ENCODE results near the gene NLK.

DNA sequence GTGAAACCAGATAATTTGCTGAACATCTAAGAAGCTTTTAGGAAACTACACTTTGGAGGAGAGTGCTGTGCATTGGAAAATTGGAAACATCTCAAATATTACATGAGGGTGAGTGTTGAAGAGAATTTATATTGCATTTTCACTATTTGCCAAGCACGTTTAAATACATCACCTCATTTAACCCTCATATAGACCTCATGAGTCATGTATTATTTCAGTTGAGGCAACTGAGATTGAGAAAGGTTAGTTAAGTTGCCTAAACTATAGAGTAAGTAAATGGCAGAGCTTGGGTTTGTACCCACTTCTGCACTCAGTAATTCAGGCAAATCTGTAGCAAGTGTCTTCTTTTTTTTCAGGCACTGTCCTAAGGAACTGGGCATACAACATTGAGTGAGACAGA is 3.7 kb upstream of the NLK start:
- TF ChIP-seq SUZ12 (IDR thresholded peaks at IDR 0.05) = no peak
- TF ChIP-seq FOXA1 (IDR thresholded peaks at IDR 0.05) = no peak
- TF ChIP-seq, protein P1, sequence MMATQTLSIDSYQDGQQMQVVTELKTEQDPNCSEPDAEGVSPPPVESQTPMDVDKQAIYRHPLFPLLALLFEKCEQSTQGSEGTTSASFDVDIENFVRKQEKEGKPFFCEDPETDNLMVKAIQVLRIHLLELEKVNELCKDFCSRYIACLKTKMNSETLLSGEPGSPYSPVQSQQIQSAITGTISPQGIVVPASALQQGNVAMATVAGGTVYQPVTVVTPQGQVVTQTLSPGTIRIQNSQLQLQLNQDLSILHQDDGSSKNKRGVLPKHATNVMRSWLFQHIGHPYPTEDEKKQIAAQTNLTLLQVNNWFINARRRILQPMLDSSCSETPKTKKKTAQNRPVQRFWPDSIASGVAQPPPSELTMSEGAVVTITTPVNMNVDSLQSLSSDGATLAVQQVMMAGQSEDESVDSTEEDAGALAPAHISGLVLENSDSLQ (IDR thresholded peaks at IDR 0.05) = no peak
- no peak for TF ChIP-seq SP1 (IDR thresholded peaks at IDR 0.05)
- no peak for TF ChIP-seq FOXK2 (IDR thresholded peaks at IDR 0.05)
- TF ChIP-seq FOXM1 (IDR thresholded peaks at IDR 0.05; ENCODE audit: borderline replicate concordance) = no peak

Measured in HEK293T (cell line).